ENCODE measurements around the gene WNT8B. TPM values are rescaled to one million over a fixed set of nuclear protein-coding genes. Genes with fewer than 3 reads are reported as not detected.

Gene WNT8B
- not detected for total RNA-seq

- no peak within 1 kb of the TSS for H3K27ac ChIP-seq
- no peaks in the 10 kb centered on the region for H3K27me3 ChIP-seq
- no peaks in the 10 kb centered on the region for H3K4me1 ChIP-seq
- no peak within 1 kb of the TSS for H3K4me3 ChIP-seq
- no peak for DNase-seq (ENCODE audit: low spot score in 2 of 2)
- TF ChIP-seq EP300 (IDR thresholded peaks at IDR 0.05) = no peak
- TF ChIP-seq CTCF (IDR thresholded peaks at IDR 0.05) = no peak
- no peak for TF ChIP-seq POLR2A (IDR thresholded peaks at IDR 0.05)
- 46 to 51% methylated on average over 4 of the region's 4 CpGs for WGBS, 2 donors
- no peaks in the 10 kb centered on the region for H3K36me3 ChIP-seq
- H3K9me3 ChIP-seq = no peaks in the 10 kb centered on the region
Observed at GRCh38 chr10:100462709-100463108, at the start of gene WNT8B. Gene WNT8B (plus strand): TSS chr10:100463009. CDS start chr10:100463169, 160 bp downstream.

- Histone ChIP-seq H3K4me3 (no peak overlapping the region), H3K36me3 (no peaks in the 10 kb centered on the region), H3K27ac (peak overlapping the region; percentile 15 to 76 (median 56)), H3K9me3 (peaks cover 0 to 4% (median 0%) of the 10 kb centered on the region in 4 donors), H3K27me3 (no peaks in the 10 kb centered on the region), H3K4me1 (peaks cover 0 to 7% (median 0%) of the 10 kb centered on the region in 4 donors)
- DNase-seq (ENCODE audit: low spot score in 2 of 2) = no peak
- TF ChIP-seq EP300 (IDR thresholded peaks at IDR 0.05) (peak in 1 of 2 donors; percentile 72), CTCF (IDR thresholded peaks at IDR 0.05) (peak in 1 of 5 experiments; percentile 20), POLR2A (IDR thresholded peaks at IDR 0.05) (no peak)
- 39 to 57% methylated on average over 3 of the region's 3 CpGs for WGBS, 2 donors
Observed at GRCh38 chr10:100413173-100413572, 49.6 kb upstream of the WNT8B start.

GRCh38 chr10:100419911-100420449 is 42.8 kb upstream of the WNT8B start:
- TF ChIP-seq POLR2A (IDR thresholded peaks at IDR 0.05) = no peak
- no peak for TF ChIP-seq CTCF (IDR thresholded peaks at IDR 0.05)
- TF ChIP-seq EP300 (IDR thresholded peaks at IDR 0.05) = no peak
- no peaks in the 10 kb centered on the region for H3K4me1 ChIP-seq
- H3K27me3 ChIP-seq = no peaks in the 10 kb centered on the region
- 82 to 85% methylated on average over 4 of the region's 4 CpGs for WGBS, 2 donors
- H3K27ac ChIP-seq = no peak overlapping the region
- H3K9me3 ChIP-seq = no peaks in the 10 kb centered on the region
- DNase-seq (ENCODE audit: low spot score in 2 of 2) = no peak
- H3K4me3 ChIP-seq = no peak overlapping the region
- no peaks in the 10 kb centered on the region for H3K36me3 ChIP-seq

- Histone ChIP-seq H3K27ac (no peak overlapping the region), H3K4me3 (no peak overlapping the region), H3K9me3 (no peaks in the 10 kb centered on the region), H3K27me3 (no peaks in the 10 kb centered on the region), H3K4me1 (no peaks in the 10 kb centered on the region), H3K36me3 (no peaks in the 10 kb centered on the region)
- TF ChIP-seq EP300 (IDR thresholded peaks at IDR 0.05) (no peak), POLR2A (IDR thresholded peaks at IDR 0.05) (no peak), CTCF (IDR thresholded peaks at IDR 0.05) (no peak)
- DNase-seq (ENCODE audit: low spot score in 2 of 2) = no peak
- 96 to 100% methylated on average over 2 of the region's 2 CpGs for WGBS, 2 donors
Observed at GRCh38 chr10:100427374-100427773, 35.4 kb upstream of the WNT8B start.

GRCh38 chr10:100433253-100434240 is 29.3 kb upstream of the WNT8B start:
- peak; percentile 97 to 100 (median 99) for TF ChIP-seq CTCF (IDR thresholded peaks at IDR 0.05)
- no peak for TF ChIP-seq POLR2A (IDR thresholded peaks at IDR 0.05)
- TF ChIP-seq EP300 (IDR thresholded peaks at IDR 0.05) = peak in 1 of 2 donors; percentile 43
- 24 to 28% methylated on average over 13 of the region's 13 CpGs for WGBS, 2 donors

More at GRCh38 chr10:100433253-100434240, 29.3 kb upstream of the WNT8B start:
- Histone ChIP-seq H3K4me3 (no peak overlapping the region), H3K27ac (no peak overlapping the region), H3K4me1 (peaks cover 0 to 7% (median 0%) of the 10 kb centered on the region in 4 donors), H3K27me3 (no peaks in the 10 kb centered on the region), H3K36me3 (no peaks in the 10 kb centered on the region), H3K9me3 (no peaks in the 10 kb centered on the region)
- DNase-seq (ENCODE audit: low spot score in 2 of 2) = peak; percentile 95 to 100
